PC-9 (cell line): Measurements from ENCODE around the gene SLC22A31. TPM values are rescaled to one million over a fixed set of nuclear protein-coding genes. Genes with fewer than 3 reads are reported as not detected.

Experiments used
- BruUV-seq: library from RNA; stranded (reverse); fragments of 400-500 nt; replicated peaks from 2 replicates; lab custom pipeline; 2021; lab: Mats Ljungman, UMichigan
- CTCF ChIA-PET: fragments of 300-600 bp; sonication (Branson Sonifier 250); formaldehyde crosslinking; loops from one replicate; lab custom pipeline; 2022; ENCODE audit warnings: antibody characterized with exemption; lab: Charles Lee
- POLR2A ChIA-PET: fragments of 300-600 bp; sonication (Branson Sonifier 250); formaldehyde crosslinking; loops from one replicate; lab custom pipeline; 2022; ENCODE audit warnings: antibody characterized with exemption; ENCODE audit not compliant: unreplicated experiment; lab: Charles Lee
- DNase-seq, 2 experiments: peaks; one replicate each; pipeline versions ENCODE4 v3.0.0 to v3.0.0-alpha.2; 2015 to 2022; ENCODE audit warnings: mixed read lengths in 1 of 2
- H2AFZ ChIP-seq: fragments of 200-600 bp; sonication (generic); 2 replicates; pipeline ENCODE4 v1.8.1; 2017; ENCODE audit warnings: antibody characterized with exemption
- H3F3A ChIP-seq: fragments of 200-600 bp; sonication (generic); 2 replicates; pipeline ENCODE4 v1.8.1; 2017; ENCODE audit warnings: antibody characterized with exemption, mild to moderate bottlenecking, low read depth; ENCODE audit not compliant: insufficient read depth
- H3K27ac ChIP-seq: fragments of 200-600 bp; sonication (generic); 2 replicates; pipeline ENCODE4 v1.6.1; 2016; ENCODE audit warnings: mixed run types
- H3K27me3 ChIP-seq: fragments of 200-600 bp; sonication (generic); 2 replicates; pipeline ENCODE4 v1.6.1; 2016; ENCODE audit warnings: low read depth, mixed run types; ENCODE audit not compliant: insufficient read depth
- H3K36me3 ChIP-seq: fragments of 200-600 bp; sonication (generic); 2 replicates; pipeline ENCODE4 v1.6.1; 2016; ENCODE audit warnings: low read depth, mixed run types
- H3K4me1 ChIP-seq: fragments of 200-600 bp; sonication (generic); replicated peaks from 2 replicates; pipeline ENCODE4 v1.6.1; 2016; ENCODE audit warnings: mixed run types; ENCODE audit not compliant: insufficient read depth
- H3K4me2 ChIP-seq: fragments of 200-600 bp; sonication (generic); 2 replicates; pipeline ENCODE4 v1.6.1; 2017; ENCODE audit warnings: mixed run types
- H3K4me3 ChIP-seq: fragments of 200-600 bp; sonication (generic); 2 replicates; pipeline ENCODE4 v1.6.1; 2016; ENCODE audit warnings: mixed run types
- H3K79me2 ChIP-seq: fragments of 200-600 bp; sonication (generic); 2 replicates; pipeline ENCODE4 v1.6.1; 2017; ENCODE audit warnings: low read depth, mixed run types
- H3K9me2 ChIP-seq: fragments of 200-600 bp; sonication (generic); 2 replicates; pipeline ENCODE4 v1.8.1; 2017; ENCODE audit warnings: mild to moderate bottlenecking; ENCODE audit not compliant: insufficient read depth
- H3K9me3 ChIP-seq: fragments of 200-600 bp; sonication (generic); 2 replicates; pipeline ENCODE4 v1.8.1; 2016; ENCODE audit warnings: low read depth; ENCODE audit not compliant: insufficient read depth
- H4K20me1 ChIP-seq: fragments of 200-600 bp; sonication (generic); 2 replicates; pipeline ENCODE4 v1.8.1; 2017; ENCODE audit not compliant: insufficient read depth
- EZH2 ChIP-seq: fragments of 200-600 bp; sonication (generic); IDR thresholded peaks from 2 replicates; pipeline ENCODE4 v1.8.0; 2017; ENCODE audit warnings: antibody characterized with exemption, low read depth
- intact Hi-C: fragments of 100-400 bp; cut with micrococcal nuclease; formaldehyde crosslinking; loops from one replicate; pipeline ENCODE4 v1.10.0; 2022; ENCODE audit not compliant: unreplicated experiment
- total RNA-seq: library from RNA; stranded (reverse); gene quantifications from 2 replicates; pipeline ENCODE4 v1.2.3, GENCODE V29; 2021
- TF ChIP-seq, protein P1 (sequence below): fragments of 200-600 bp; sonication (generic); conservative IDR thresholded peaks from 2 replicates; pipeline ENCODE4 v1.6.1; 2017; ENCODE audit warnings: mixed run types, antibody characterized with exemption, mild to moderate bottlenecking, moderate library complexity

Gene SLC22A31
- total RNA-seq, 1 experiment from 2014 or later, result 2.5 TPM

DNA sequence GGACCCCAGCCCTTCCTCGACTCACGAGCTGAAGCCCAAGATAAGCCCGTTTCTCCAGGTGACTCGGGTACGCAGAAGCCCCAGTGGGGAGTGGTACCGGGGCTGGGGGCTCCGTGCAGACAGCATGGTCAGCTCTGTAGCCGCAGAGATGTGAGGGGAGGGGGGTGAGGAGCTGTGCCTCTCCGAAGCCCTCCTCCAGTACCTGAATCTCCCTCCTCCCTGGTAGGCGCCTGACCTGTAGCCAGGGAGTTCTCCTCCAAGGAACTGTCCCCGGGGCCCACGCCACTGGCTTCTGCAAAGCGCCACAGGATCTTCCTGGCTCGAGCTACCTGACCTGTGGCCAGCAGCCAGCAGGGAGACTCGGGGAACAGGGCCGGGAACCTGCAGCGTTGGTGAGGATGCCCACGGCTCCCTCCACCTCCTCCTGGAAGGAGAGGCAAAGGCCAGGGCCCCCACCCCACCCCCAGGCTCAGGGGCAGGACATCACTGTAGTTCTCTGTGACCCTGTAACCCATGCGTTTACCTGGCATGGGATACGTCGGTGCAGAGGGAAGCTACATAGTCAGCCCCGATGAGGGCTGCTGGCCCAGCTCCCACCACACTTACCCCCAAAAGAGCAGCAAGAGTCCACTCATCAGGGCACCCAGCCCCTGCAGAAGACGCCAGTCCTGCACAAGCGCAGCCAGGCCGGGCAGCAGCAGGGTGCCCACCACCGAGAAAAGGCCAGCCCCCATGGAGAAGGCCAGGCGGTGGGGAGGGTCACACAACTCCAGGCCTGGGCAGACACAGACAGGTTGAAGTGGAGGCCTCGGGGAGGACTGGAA is 1.7 kb downstream of the SLC22A31 start:
- Histone ChIP-seq H3K9me3 (no peaks in the 10 kb centered on the region), H3K79me2 (no peaks in the 10 kb centered on the region), H3K27me3 (peaks cover 10% of the 10 kb centered on the region), H2AFZ (no peak overlapping the region), H3F3A (peaks cover 10% of the 10 kb centered on the region; the same call in 1 of the 2 replicates), H3K9me2 (no peaks in the 10 kb centered on the region), H3K27ac (no peak overlapping the region), H4K20me1 (no peaks in the 10 kb centered on the region), H3K36me3 (no peaks in the 10 kb centered on the region), H3K4me2 (no peak overlapping the region), H3K4me3 (no peak overlapping the region), H3K4me1 (peaks cover 10% of the 10 kb centered on the region; the same call in 1 of the 2 replicates)
- intact Hi-C loops, result no loop called here
- DNase-seq, result no peak
- POLR2A ChIA-PET, result no interaction called here
- TF ChIP-seq, protein P1, sequence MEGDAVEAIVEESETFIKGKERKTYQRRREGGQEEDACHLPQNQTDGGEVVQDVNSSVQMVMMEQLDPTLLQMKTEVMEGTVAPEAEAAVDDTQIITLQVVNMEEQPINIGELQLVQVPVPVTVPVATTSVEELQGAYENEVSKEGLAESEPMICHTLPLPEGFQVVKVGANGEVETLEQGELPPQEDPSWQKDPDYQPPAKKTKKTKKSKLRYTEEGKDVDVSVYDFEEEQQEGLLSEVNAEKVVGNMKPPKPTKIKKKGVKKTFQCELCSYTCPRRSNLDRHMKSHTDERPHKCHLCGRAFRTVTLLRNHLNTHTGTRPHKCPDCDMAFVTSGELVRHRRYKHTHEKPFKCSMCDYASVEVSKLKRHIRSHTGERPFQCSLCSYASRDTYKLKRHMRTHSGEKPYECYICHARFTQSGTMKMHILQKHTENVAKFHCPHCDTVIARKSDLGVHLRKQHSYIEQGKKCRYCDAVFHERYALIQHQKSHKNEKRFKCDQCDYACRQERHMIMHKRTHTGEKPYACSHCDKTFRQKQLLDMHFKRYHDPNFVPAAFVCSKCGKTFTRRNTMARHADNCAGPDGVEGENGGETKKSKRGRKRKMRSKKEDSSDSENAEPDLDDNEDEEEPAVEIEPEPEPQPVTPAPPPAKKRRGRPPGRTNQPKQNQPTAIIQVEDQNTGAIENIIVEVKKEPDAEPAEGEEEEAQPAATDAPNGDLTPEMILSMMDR, result no peak
- TF ChIP-seq EZH2, result no peak
- BruUV-seq, result no TSS peak
- CTCF ChIA-PET, result interaction anchor here (0.6 kb wide), 1 partner anchor 277 kb away, joined by 3 read pairs; no protein-coding TSS in a partner anchor

DNA sequence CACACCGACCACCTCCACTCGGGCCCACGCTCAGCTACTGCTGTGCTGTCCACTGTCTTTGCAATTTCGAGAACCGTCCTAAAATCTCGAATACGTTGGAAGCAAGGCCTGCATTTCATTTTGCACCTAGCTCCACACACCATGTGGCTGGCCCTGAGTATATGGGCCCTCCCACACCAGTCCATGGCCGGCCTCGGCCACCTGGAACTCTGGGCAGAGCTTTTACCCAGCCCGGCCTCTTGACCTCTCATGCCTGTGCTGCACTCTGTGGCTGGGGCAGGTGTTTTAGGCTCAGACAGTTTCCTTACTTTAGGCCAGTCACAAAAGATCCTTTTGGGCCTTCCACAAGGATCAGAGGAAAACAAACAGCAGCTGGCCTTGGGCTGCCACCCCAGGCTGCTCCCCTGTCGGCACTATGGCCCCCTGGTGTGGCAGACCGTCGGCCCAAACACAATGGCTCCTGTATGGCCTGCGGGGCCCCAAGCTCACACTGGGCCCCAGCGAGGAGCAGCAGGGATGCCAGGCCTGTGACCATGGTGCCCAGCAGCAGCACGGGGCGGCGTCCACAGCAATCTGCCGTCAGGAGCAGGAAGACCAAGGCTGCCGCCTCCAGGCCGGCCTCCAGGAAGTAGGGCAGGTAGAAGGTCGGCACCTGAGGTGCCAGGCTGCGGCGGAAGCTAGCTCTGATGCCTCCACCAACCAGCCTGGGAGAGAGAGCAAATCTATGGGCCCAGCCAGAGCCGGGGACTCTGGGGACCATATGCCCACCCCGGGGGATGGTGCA is 2.5 kb downstream of the SLC22A31 start:
- no peak for TF ChIP-seq EZH2
- TF ChIP-seq, protein P1, result no peak
- H3K79me2 ChIP-seq, result no peaks in the 10 kb centered on the region
- peaks cover 3% of the 10 kb centered on the region; the same call in 1 of the 2 replicates for H3F3A ChIP-seq
- H3K4me1 ChIP-seq, result peaks cover 10% of the 10 kb centered on the region; the same call in 1 of the 2 replicates
- no peaks in the 10 kb centered on the region for H3K9me2 ChIP-seq
- no peak overlapping the region for H3K4me2 ChIP-seq
- no peak overlapping the region for H3K27ac ChIP-seq
- H3K36me3 ChIP-seq, result no peaks in the 10 kb centered on the region
- BruUV-seq, result no TSS peak
- intact Hi-C loops, result no loop called here
- H3K27me3 ChIP-seq, result peaks cover 10% of the 10 kb centered on the region
- H3K9me3 ChIP-seq, result no peaks in the 10 kb centered on the region
- ChIA-PET CTCF (interaction anchor here (0.6 kb wide), 1 partner anchor 276 kb away, joined by 3 read pairs; no protein-coding TSS in a partner anchor), POLR2A (no interaction called here)
- H2AFZ ChIP-seq, result no peak overlapping the region
- H3K4me3 ChIP-seq, result no peak overlapping the region
- no peak for DNase-seq
- H4K20me1 ChIP-seq, result no peaks in the 10 kb centered on the region

DNA sequence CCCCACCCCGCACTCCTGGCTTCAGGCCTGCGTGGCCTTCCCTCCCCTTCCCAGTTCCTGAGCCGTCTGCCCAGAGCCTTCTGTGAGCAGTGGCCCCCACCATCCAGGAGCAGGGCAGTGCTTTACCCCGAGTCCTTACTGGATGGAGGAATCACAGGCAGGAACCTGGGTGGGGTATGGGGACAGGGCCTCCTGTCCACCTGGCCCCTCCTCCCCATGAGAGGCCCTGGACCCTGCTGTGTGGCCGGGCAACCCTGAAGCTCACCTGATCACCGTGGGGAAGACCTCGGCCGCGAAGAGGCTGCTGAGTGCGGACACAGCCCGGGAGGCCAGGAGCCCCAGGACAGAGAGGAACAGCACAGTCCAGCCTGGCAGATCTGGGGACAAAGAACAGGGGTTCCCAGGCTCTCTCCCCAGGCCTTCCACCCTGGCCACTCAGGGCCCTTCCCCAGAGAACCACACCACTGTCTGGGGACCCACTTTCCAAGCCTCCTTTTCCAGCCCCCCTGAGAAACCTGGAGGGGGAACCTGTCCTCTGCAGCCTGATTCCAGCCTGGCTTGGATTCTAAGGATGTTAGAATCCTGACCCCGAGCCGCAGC is 3.2 kb downstream of the SLC22A31 start:
- no peaks in the 10 kb centered on the region for H3K36me3 ChIP-seq
- H3K79me2 ChIP-seq, result no peaks in the 10 kb centered on the region
- H2AFZ ChIP-seq, result no peak overlapping the region
- CTCF ChIA-PET, result no interaction called here
- no peaks in the 10 kb centered on the region for H4K20me1 ChIP-seq
- no peak overlapping the region for H3K4me2 ChIP-seq
- TF ChIP-seq, protein P1, result no peak
- no peak for TF ChIP-seq EZH2
- DNase-seq, result no peak
- POLR2A ChIA-PET, result no interaction called here
- H3K27me3 ChIP-seq, result peaks cover 10% of the 10 kb centered on the region
- no peak overlapping the region for H3K4me3 ChIP-seq
- peaks cover 10% of the 10 kb centered on the region; the same call in 1 of the 2 replicates for H3K4me1 ChIP-seq
- H3K27ac ChIP-seq, result no peak overlapping the region
- no peaks in the 10 kb centered on the region for H3K9me2 ChIP-seq
- no TSS peak for BruUV-seq
- no peaks in the 10 kb centered on the region for H3K9me3 ChIP-seq
- intact Hi-C loops, result no loop called here
- no peaks in the 10 kb centered on the region for H3F3A ChIP-seq
